ENCODE results near the gene ALDH1L2.

The ALDH1L2 gene

GRCh38 chr12:105076098-105076497 lies 8.2 kb downstream of the ALDH1L2 start:
- no peak for TF ChIP-seq CTCF (IDR thresholded peaks at IDR 0.05; ENCODE audit: low read depth, low read length, missing control alignments)
- no peak for DNase-seq (ENCODE audit: low read depth)
- H3K4me3 ChIP-seq (ENCODE audit: low read depth, low read length), result no peak overlapping the region

GRCh38 chr12:105072888-105073488 lies 11.3 kb downstream of the ALDH1L2 start:
- no peak for DNase-seq (ENCODE audit: low read depth)
- H3K4me3 ChIP-seq (ENCODE audit: low read depth, low read length), result no peak overlapping the region
- TF ChIP-seq CTCF (IDR thresholded peaks at IDR 0.05; ENCODE audit: low read depth, low read length, missing control alignments), result no peak

DNA sequence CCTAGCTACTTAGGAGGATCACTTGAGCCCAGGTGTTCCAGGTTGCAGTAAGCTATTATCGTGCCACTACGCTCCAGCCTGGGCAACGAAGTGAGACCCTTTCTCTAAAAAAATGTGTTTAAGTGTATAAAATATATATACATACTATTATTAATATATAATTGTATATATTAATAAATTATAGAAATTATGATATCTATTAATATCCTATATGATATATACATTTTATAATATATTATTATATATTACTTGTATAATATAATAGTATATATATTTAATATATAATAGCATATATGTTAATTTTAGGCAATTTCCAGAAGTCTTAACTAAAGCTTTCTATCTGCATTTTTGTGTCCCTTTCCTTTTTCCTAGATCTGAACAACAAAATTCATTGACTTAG lies 12.3 kb downstream of the ALDH1L2 start:
- no peak for TF ChIP-seq CTCF (IDR thresholded peaks at IDR 0.05; ENCODE audit: low read depth, low read length, missing control alignments)

DNA sequence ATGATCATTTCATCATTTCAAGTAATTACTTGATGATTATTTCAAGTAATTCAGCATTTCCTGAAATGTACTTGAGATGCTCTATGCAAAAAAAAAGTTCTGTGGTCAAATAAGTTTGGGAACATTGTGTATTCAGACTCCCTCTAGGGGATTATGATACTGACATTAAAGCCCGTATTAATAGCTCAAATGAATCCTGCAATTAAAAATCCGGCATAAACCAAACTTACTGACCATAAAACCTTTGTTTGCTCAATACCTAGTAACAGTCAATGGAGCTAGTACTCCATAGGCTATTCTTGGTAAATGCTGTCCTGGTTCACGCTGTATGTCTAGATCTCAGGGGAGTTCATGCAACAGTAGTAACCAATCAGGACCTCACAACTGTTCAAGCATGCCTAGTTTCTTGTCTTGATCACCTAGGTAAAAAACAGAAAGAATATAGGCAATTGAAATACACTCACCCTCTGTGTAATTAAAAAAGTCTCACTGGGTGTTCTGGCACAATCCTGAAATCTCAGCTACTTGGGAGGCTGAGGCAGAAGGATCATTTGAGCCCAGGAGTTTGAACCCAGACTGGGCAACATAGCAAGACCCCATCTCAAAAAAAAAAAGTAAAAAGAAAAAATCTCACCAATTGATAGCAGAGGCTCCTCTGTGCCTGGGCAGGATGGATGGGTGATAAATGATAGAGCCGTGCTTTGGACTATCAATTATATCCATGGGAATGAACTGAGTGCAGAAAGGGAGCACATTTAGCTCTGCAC lies 14.1 kb downstream of the ALDH1L2 start:
- H3K4me3 ChIP-seq (ENCODE audit: low read depth, low read length), result no peak overlapping the region
- DNase-seq (ENCODE audit: low read depth), result no peak
- no peak for TF ChIP-seq CTCF (IDR thresholded peaks at IDR 0.05; ENCODE audit: low read depth, low read length, missing control alignments)

More for the DNA sequence above, 12.3 kb downstream of the ALDH1L2 start:
- H3K4me3 ChIP-seq (ENCODE audit: low read depth, low read length), result no peak overlapping the region
- no peak for DNase-seq (ENCODE audit: low read depth)

DNA sequence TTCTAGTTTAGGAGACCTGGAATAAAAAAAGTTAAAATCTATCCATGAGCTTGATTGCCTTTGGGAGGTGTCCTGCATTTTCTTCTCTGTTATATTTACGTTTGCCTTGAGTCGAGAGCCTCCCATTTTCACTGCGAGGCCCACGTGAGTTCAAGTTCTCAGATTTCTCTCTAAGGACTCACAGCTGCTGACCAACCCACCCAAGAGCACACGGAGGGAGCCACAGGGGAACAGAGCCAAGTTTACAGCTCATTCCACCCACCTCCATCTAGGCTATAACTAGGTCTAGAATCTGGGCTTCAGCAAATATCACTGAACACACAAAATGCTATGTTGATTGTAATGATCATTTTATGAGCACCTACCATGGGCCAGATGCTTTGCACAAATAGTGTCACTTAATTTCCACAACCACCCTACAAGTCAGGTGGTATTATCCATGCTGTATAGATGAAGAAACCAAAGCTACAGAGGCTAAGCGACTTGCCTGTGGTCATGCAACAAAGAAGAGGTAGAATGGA lies 16.7 kb downstream of the ALDH1L2 start:
- no peak for DNase-seq (ENCODE audit: low read depth)
- TF ChIP-seq CTCF (IDR thresholded peaks at IDR 0.05; ENCODE audit: low read depth, low read length, missing control alignments), result no peak
- no peak overlapping the region for H3K4me3 ChIP-seq (ENCODE audit: low read depth, low read length)

GRCh38 chr12:105064564-105065178 lies 19.6 kb downstream of the ALDH1L2 start:
- no peak for TF ChIP-seq CTCF (IDR thresholded peaks at IDR 0.05; ENCODE audit: low read depth, low read length, missing control alignments)
- no peak overlapping the region for H3K4me3 ChIP-seq (ENCODE audit: low read depth, low read length)
- no peak for DNase-seq (ENCODE audit: low read depth)

Measured in GM12864 (cell line).